Epithelial cell of umbilical artery (primary cell): ENCODE results near the gene SAP25. TPM values are rescaled to one million over a fixed set of nuclear protein-coding genes. Genes with fewer than 3 reads are reported as not detected.

Source experiments
- total RNA-seq: library from RNA; depleted of rRNA; stranded (reverse); fragments of >200 nt; gene quantifications from 2 replicates; pipeline ENCODE4 v1.2.3, GENCODE V29; 2014

The SAP25 gene
- total RNA-seq, result not detected in 2 replicates

GRCh38 chr7:100573691-100574361 is at the start of gene SAP25:
Gene SAP25 (minus strand): TSS chr7:100573900. CDS start chr7:100573742, 158 bp downstream.

DNA sequence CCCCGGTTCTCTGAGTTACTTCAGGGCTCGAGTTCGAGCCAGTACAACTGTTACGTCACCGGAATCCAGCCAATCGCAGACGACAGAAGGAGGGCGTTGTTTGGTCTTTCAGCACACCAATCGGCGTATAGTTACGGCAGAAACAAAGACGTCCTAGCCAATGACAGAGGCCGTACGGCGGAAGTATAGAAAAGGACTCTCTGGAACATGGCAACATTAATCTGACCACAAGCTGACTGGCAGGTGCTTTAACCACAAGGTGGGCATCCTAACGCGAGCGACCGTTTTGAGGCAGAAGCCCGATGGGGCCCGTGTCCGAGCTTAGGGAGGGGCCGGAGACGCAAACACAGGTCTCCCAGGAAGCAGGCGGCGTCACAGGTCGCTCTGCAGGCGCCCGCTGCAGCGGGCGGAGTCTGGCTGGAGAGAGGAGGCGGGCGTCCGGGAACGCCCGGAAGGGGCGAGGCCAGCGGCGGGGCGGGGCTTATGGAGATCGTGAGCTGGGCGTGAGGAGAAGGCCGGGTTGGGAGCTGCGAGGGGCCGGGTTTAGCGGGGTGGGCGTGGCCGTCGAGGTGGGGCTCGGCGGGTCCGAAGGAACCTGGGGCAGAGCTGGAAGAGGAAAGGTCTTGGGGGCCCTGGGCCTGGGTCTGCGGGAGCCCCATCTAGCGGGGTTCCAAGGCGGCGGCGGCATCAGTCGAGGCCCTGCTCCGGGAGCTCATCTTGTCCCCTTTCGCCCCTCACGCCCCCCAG is 38.5 kb upstream of the SAP25 start, which contains the start of gene MOSPD3:
MOSPD3 (plus strand) TSS at position 558 of the 747 bp plus-strand sequence. CDS start 252 bp downstream, outside the sequence.

GRCh38 chr7:100586266-100587025 is 12.7 kb upstream of the SAP25 start, which contains the start of gene FBXO24:
Gene FBXO24 (plus strand): TSS chr7:100586328. CDS start chr7:100586626, 298 bp downstream.

DNA sequence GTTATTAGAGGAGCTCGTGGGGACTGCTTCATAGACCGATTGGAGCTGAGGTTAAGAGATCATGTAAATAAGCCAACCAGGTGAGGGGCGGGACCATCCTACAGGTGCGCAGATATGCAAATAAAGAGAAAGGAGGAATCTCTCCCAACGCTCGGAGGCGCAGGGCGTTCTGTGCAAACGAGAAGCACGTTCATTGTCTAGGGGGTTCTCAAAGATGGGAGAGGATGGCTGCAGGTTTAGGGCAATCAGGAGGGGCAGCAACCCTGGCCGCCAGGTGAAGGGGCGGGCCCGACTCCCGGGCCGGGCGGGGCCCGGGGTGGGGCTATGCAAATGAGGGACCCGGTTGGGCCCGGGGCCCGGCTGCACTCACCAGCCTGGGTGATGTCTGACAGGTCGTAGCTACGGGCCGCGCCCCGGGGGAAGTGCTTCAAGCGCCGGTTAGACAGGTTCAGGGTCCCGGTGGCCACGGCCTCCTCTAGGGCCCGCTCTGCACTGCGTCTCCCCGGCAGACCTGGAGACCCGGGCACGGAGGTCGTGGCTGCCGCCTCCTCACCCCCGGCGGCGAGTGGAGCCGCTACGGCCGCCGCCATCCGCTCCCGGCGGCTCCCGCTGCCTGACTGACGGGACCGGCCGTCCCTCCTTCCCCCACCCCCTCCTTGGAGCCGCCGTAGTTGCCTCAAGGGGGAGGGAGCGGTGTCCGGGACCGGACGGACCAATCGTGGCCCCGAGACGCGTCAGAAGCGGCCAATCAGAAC is 12.0 kb upstream of the SAP25 start, which contains the start of gene LRCH4:
LRCH4 (minus strand) TSS at position 619 of the 755 bp plus-strand sequence; CDS start at position 590, 29 bp downstream.

GRCh38 chr7:100538654-100539435 is 34.9 kb downstream of the SAP25 start, which contains the start of gene AGFG2:
Gene AGFG2 (plus strand): TSS chr7:100539203. CDS start chr7:100539347, 144 bp downstream.

Other genes with a start within 250 kb of the SAP25 start
- gene PILRB, start 215.8 kb downstream of the SAP25 start, total RNA-seq, result 3.9 and 6.4 TPM in 2 replicates
- not detected in 2 replicates for gene PILRA, start 200.4 kb downstream of the SAP25 start, total RNA-seq
- 0.32 and 0.76 TPM in 2 replicates for gene ZCWPW1, start 145.2 kb downstream of the SAP25 start, total RNA-seq
- gene MEPCE, start 144.1 kb downstream of the SAP25 start, total RNA-seq, result 26.6 and 32.1 TPM in 2 replicates
- 23.4 and 33.0 TPM in 2 replicates for gene PPP1R35, start 137.4 kb downstream of the SAP25 start, total RNA-seq
- 0.30 and 0.32 TPM in 2 replicates for gene SPACDR, start 109.6 kb downstream of the SAP25 start, total RNA-seq
- 17.3 and 17.5 TPM in 2 replicates for gene TSC22D4, start 94.7 kb downstream of the SAP25 start, total RNA-seq
- 0.65 and 2.6 TPM in 2 replicates for gene NYAP1, start 90.0 kb downstream of the SAP25 start, total RNA-seq
- gene AGFG2, start 34.7 kb downstream of the SAP25 start, total RNA-seq, result 6.2 and 11.7 TPM in 2 replicates
- 9.3 and 13.3 TPM in 2 replicates for gene LRCH4, start 12.2 kb upstream of the SAP25 start, total RNA-seq
- under 0.01 and 0.15 TPM in 2 replicates for gene FBXO24, start 12.4 kb upstream of the SAP25 start, total RNA-seq
- 0.32 and 0.61 TPM in 2 replicates for gene PCOLCE, start 28.5 kb upstream of the SAP25 start, total RNA-seq
- 2.3 and 4.7 TPM in 2 replicates for gene MOSPD3, start 38.6 kb upstream of the SAP25 start, total RNA-seq
- gene TFR2, start 67.7 kb upstream of the SAP25 start, total RNA-seq, result 0.46 TPM in 1 of 2 replicates, not detected in the other
- gene ACTL6B, start 82.5 kb upstream of the SAP25 start, total RNA-seq, result not detected in 2 replicates
- 72.9 and 88.0 TPM in 2 replicates for gene GNB2, start 99.8 kb upstream of the SAP25 start, total RNA-seq
- 9.1 and 13.8 TPM in 2 replicates for gene GIGYF1, start 120.3 kb upstream of the SAP25 start, total RNA-seq
- 43.6 and 67.2 TPM in 2 replicates for gene POP7, start 132.2 kb upstream of the SAP25 start, total RNA-seq
- gene EPO, start 146.6 kb upstream of the SAP25 start, total RNA-seq, result not detected in 2 replicates
- not detected in 2 replicates for gene ZAN, start 159.7 kb upstream of the SAP25 start, total RNA-seq